Measurements from ENCODE around the gene DNAJC11.

GRCh38 chr1:6648556-6648955 is 53.1 kb downstream of the DNAJC11 start:
- TF ChIP-seq CTCF (conservative IDR thresholded peaks at IDR 0.05; ENCODE audit: low read depth, low read length) (no peak), EZH2 (IDR thresholded peaks at IDR 0.05; ENCODE audit: borderline replicate concordance, low read depth, low read length, poor library complexity, severe bottlenecking) (no peak)

Data from A673 (cell line).